ENCODE data around the gene MED31. TPM values are rescaled to one million over a fixed set of nuclear protein-coding genes. Genes with fewer than 3 reads are reported as not detected.

MED31 gene
- total RNA-seq, 4 donors from 2014 or later, result 3.8 to 8.6 (median 7.2) TPM

DNA sequence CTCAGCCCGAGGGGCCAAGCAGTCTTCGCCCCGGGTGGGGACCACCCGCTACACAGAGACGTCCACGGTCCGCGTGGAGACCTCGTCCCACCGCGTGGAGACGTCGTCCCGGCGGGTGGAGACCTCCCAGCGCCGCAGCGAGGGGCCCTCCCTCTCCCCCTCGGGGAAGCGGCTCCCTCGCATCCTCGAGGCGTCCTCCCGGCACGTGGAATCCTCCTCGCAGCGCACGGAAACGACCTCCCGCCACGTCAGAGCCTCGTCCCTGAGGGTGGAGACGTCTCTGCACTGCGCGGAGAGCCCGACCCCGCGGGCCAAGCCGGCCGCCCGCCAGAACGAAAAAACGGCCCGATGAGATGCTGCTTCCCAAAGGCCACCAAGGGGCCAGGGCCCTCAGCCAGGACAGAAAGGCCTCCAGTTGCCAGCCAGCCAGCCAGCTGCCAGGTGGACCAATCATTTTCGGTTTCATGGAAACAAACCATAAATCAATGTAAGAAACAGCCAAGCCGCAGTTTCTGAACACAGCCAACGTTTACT is 581 bp upstream of the MED31 start:
- H3K36me3 ChIP-seq, result peaks cover 0 to 26% of the 10 kb centered on the region in 2 donors
- H3K27me3 ChIP-seq, result peaks cover 12 to 18% (median 17%) of the 10 kb centered on the region in 3 donors
- intact Hi-C loops (cut with DNase I; ENCODE audit: low total_unique reads) (loop anchor here (1.0 to 10.0 kb wide), 4 partner anchors 11 to 1167 kb away; partner anchors contain the start of genes DERL2, MIS12, POLR2A and RNASEK), in situ Hi-C loops (cut with MboI; ENCODE audit: low sequenced_read_pairs in 4 of 4) (loop anchor here in 3 of 4 donors (25.0 kb wide), 2 partner anchors 185 to 360 kb away; partner anchors contain the start of genes BCL6B (in 3 of the 3), RNASEK (in 3 of the 3) and TEKT1 (in 1 of the 3))
- H3K4me3 ChIP-seq, result peak overlapping the region; percentile 60 to 95 (median 86)
- peaks cover 25 to 33% of the 10 kb centered on the region in 2 donors for H3K4me1 ChIP-seq
- DNase-seq (peak; percentile 55 to 76), ATAC-seq (peak; percentile 61 to 63)
- H3K27ac ChIP-seq, result peak overlapping the region; percentile 80 to 93 (median 86)
- no peak for TF ChIP-seq POLR2A (IDR thresholded peaks at IDR 0.05)
- TF ChIP-seq, protein P1, sequence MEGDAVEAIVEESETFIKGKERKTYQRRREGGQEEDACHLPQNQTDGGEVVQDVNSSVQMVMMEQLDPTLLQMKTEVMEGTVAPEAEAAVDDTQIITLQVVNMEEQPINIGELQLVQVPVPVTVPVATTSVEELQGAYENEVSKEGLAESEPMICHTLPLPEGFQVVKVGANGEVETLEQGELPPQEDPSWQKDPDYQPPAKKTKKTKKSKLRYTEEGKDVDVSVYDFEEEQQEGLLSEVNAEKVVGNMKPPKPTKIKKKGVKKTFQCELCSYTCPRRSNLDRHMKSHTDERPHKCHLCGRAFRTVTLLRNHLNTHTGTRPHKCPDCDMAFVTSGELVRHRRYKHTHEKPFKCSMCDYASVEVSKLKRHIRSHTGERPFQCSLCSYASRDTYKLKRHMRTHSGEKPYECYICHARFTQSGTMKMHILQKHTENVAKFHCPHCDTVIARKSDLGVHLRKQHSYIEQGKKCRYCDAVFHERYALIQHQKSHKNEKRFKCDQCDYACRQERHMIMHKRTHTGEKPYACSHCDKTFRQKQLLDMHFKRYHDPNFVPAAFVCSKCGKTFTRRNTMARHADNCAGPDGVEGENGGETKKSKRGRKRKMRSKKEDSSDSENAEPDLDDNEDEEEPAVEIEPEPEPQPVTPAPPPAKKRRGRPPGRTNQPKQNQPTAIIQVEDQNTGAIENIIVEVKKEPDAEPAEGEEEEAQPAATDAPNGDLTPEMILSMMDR (IDR thresholded peaks at IDR 0.05 in 4 of 5, conservative IDR thresholded peaks at IDR 0.05 in 1 of 5), result no peak
- no peaks in the 10 kb centered on the region for H3K9me3 ChIP-seq

DNA sequence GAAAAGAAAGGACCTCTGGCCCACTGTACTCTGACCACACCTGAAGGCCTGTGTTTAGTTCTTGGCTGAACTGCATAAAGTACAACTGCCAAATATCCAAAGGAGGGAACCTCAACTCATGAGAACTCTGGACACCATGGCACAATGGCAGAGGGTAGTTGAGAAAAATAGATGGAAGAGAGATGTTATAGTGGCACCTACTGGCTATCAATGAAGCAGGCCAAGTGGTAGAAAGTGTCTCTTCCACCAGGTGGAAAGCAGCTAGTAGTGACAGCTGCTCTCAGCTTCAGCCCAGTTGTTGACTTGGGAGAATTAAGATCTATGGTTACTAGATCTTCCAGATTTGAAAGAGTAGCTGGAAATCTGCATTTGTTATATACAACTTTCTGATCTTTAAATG is 3.2 kb downstream of the MED31 start:
- peaks cover 25 to 29% of the 10 kb centered on the region in 2 donors for H3K4me1 ChIP-seq
- TF ChIP-seq POLR2A (IDR thresholded peaks at IDR 0.05), result no peak
- TF ChIP-seq, protein P1 (IDR thresholded peaks at IDR 0.05 in 4 of 5, conservative IDR thresholded peaks at IDR 0.05 in 1 of 5), result no peak
- no peak overlapping the region for H3K27ac ChIP-seq
- peaks cover 0 to 54% of the 10 kb centered on the region in 2 donors for H3K36me3 ChIP-seq
- no peaks in the 10 kb centered on the region for H3K27me3 ChIP-seq
- no peak overlapping the region for H3K4me3 ChIP-seq
- DNase-seq (no peak), ATAC-seq (no peak)
- no peaks in the 10 kb centered on the region for H3K9me3 ChIP-seq
- intact Hi-C loops (cut with DNase I; ENCODE audit: low total_unique reads) (no loop called here), in situ Hi-C loops (cut with MboI; ENCODE audit: low sequenced_read_pairs in 4 of 4) (loop anchor here in 1 of 4 donors (25.0 kb wide), 1 partner anchor 364 kb away; the partner anchor contains the start of genes BCL6B and RNASEK)

DNA sequence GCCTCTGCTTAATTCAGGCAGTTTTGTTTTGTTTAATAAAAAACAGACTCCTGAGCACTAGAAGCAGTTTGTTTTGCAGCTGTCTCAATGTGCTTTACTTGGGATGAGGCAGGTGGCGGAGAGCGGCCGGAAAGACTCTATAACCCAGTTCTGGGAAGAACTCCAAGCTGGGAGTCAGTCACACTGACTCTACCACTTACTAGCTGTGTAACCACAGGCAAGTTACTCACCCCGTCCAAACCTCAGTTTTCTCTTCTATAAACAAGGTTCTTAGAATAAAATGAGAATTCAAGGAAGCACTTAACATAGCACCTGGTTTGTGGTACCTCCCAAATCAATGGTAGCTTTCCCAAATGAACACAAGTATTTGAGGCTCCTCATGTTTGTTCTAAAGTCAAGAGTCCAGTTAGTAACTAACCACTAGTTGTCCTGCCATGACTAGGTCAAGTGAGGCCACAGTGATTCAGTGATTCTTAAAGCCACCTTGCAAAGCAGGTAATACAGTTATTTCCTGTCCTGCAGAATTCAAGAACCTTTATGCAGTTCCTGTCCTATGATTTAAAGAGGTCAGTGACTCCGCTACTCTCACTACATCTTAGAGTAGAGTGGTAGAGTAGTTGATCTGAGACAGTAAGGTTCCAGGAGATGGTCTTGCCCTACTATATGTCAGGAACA is 7.8 kb downstream of the MED31 start:
- H3K4me3 ChIP-seq, result no peak overlapping the region
- H3K9me3 ChIP-seq, result no peaks in the 10 kb centered on the region
- DNase-seq (no peak), ATAC-seq (no peak)
- in situ Hi-C loops (cut with MboI; ENCODE audit: low sequenced_read_pairs in 4 of 4) (loop anchor here in 1 of 4 donors (25.0 kb wide), 1 partner anchor 369 kb away; the partner anchor contains the start of genes BCL6B and RNASEK), intact Hi-C loops (cut with DNase I; ENCODE audit: low total_unique reads) (no loop called here)
- peaks cover 0 to 37% of the 10 kb centered on the region in 2 donors for H3K36me3 ChIP-seq
- peaks cover 15 to 22% of the 10 kb centered on the region in 2 donors for H3K4me1 ChIP-seq
- no peak for TF ChIP-seq POLR2A (IDR thresholded peaks at IDR 0.05)
- TF ChIP-seq, protein P1 (IDR thresholded peaks at IDR 0.05 in 4 of 5, conservative IDR thresholded peaks at IDR 0.05 in 1 of 5), result no peak
- H3K27me3 ChIP-seq, result no peaks in the 10 kb centered on the region
- no peak overlapping the region for H3K27ac ChIP-seq

DNA sequence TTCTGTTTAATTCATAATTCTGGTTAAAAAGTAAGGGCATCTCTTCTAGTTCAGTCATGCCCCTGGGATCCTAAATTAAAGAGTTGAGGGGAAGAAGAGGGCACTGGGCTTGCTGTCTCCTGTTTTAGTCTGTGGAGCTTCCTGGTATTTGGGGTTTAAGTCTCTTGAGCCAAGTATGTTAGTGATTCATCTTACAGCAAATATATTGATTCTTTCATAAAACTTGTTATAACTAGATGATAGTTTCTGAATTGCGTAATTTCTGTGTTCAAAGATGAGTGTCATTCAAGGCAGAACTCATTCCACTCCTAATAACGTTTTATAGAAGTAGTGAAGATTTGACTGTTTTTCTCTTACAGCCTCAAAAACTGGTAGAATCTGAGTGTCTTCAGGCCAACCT is 8.8 kb downstream of the MED31 start:
- DNase-seq (no peak), ATAC-seq (no peak)
- Histone ChIP-seq H3K27me3 (no peaks in the 10 kb centered on the region), H3K9me3 (no peaks in the 10 kb centered on the region), H3K4me1 (peaks cover 14 to 22% of the 10 kb centered on the region in 2 donors), H3K4me3 (no peak overlapping the region), H3K27ac (no peak overlapping the region), H3K36me3 (peaks cover 0 to 34% of the 10 kb centered on the region in 2 donors)
- in situ Hi-C loops (cut with MboI; ENCODE audit: low sequenced_read_pairs in 4 of 4), result loop anchor here in 1 of 4 donors (25.0 kb wide), 1 partner anchor 370 kb away; the partner anchor contains the start of genes BCL6B and RNASEK
- intact Hi-C loops (cut with DNase I; ENCODE audit: low total_unique reads), result no loop called here
- TF ChIP-seq, protein P1 (IDR thresholded peaks at IDR 0.05 in 4 of 5, conservative IDR thresholded peaks at IDR 0.05 in 1 of 5), result no peak
- no peak for TF ChIP-seq POLR2A (IDR thresholded peaks at IDR 0.05)

Data from gastrocnemius medialis (tissue), 4 donors.